ENCODE results near the gene PSD2.

The PSD2 gene

DNA sequence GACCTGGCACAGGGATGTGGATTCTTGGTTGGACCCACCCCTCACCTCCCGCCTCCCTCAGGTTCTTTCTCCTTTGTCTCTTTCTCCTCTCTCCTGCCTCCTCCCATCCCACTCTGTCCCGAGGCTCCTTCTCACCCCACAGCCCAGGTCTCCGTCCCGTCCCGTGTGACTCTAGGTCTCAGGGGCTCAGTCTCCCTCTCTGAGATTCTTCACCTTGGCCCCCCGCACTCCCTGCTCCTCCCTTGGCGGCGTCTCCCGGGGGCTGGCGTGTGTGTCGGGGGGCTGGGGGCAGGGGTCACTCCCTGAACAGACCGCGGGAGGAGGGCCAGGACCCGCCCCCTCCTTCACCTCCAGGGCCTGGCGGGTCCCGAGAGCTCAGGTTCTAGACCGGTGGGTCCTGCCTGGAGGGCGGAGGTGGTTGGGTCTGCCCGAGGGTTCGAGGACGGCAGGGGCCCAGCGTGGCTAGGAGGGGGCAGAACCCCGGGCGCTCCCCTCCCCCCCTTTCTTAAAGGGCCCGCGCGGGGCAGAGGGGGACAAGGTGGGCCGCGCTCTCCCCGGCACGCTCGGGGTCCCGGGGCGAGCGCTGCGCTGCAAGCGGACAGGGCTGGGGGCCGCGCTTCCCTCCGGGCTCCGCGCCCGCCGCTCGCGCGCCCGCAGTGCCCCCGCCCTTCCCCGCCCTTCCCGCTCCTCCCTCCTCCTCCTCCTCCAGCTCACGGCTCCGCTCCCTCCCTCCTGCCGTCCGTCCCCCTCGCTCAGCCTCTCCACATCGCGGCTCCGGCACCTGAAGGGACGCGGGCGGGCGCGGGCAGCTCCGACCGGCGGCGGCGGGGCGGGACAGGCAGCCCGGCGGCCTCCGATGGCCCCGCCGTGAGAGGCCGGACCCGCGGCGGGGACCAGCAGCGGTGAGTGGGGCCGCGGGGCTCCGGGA lies at the start of gene PSD2:
TSS of gene PSD2 (plus strand) at position 735 of the 928 bp plus-strand sequence. CDS start 13,633 bp downstream, outside the sequence.
- DNase-seq = no peak

DNA sequence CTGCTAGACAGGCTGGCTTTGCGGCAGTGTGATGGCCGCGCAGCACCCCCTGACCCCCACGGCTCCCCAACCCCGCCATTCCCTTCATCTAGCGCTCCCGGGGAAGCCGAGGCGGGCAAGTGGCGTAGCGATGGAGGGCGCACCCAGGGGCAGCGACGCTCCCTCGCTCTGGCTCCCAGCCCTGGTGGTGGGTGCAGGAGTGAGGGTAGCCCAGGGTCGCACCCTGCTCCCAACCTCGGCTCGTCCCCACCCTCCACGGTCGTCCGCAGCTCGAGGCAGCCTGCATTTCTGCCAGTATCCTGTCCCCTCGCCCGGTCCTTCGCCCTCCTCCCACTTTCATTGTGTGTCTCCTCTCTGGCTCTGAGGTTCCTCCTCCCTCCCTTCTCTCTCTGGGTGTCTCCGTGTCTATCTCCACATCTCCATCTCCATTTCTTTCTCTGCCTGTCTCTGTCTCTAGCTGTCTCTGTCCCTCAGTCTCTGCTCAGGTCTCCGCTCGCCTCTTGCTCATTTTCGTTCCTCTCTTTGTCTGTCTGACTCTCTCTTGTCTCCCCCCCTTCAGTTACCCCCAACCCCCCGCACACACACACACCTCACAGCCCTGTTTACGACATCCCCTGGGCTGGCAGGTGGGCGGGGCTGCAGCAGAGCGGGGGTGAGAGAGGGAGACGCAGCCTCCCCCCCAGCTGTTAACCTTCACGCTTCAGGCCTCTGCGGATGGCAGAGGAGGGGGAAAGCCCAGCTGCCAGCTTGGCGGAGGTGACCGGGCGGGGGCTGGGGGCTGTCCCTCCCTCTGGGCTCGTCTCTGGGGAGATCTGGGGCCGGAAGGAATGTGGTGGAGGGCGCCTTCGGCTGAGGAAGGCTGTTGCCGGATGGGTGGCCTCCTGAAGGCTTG lies 48.7 kb upstream of the PSD2 start:
- no peak for DNase-seq

DNA sequence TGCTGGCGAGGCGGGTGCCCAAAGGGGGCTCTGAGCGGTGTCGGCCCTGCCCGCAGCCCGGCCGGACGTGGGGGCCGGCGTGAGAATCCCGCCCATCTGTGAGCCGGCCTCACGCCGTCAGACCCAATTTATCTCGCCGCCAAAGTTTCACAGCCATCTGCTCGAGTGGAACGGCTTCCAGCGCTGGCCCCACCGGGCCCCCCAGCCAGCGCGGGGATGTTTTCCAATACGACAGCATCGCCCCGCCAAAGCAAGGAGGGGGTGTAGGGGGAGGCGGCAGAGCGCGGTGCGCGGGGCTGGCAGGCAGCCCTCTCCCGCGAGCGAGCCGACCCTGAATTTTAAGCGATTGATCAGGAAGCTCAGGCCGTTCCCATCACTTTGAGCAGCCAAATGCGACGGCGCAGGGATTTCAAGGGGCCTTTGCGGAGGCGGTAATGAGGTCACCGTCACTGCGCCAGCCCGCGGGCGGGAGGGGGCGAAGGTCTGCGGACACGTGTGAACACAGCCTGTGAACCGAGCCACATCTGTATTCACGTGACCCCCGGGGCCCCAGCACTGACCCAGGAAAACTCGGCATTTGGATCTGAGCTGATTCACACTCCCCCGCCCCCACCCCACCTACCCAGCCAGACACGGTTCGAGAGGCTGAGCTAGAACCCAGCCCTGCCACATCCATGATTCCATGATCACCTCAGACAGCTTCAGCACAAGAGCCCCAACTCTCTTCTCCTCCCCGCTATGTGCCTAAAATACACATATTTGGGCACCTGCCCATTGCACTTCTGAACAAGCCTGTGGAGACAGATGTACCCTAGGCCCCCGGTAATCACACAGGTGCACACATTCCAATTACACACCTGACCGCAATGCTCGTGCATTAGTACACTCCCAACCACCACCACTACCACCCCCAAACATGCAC lies 47.8 kb upstream of the PSD2 start:
- no peak for DNase-seq

DNA sequence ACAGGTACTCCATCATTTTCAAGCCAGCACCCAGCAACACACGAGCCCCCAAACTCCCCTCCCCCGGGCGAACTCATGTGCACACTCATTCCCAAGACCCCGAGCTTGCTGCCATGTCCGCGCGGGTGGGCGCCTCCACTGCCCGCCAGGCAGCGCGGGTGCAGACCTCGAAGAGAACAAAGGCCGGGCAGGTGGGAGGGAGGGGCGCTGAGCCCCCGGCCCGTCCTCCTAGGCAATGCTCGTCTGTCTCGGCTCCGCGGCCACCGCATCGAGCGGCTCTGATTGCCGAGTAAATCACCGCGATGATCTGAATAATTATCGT lies 47.1 kb upstream of the PSD2 start:
- DNase-seq = no peak

DNA sequence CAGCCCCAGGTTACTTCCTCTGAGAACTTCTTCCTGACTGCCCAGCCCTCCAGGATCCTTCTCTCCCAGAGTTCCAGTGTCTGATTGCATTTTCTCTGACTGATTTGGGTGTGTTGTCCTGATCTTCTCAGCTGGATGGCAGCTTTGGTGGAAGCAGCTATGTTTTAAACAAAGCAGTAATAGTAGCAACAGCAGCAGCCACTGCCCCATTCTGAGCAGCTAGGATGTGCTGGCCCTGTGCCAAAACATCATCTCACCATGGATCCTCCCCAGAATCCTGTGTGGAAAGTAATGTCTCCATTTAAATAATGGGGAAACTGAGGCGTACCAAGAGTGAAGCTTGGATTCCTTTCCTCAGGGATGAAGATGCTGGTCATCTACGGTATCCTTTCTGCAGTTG lies 46.4 kb upstream of the PSD2 start:
- no peak for DNase-seq

DNA sequence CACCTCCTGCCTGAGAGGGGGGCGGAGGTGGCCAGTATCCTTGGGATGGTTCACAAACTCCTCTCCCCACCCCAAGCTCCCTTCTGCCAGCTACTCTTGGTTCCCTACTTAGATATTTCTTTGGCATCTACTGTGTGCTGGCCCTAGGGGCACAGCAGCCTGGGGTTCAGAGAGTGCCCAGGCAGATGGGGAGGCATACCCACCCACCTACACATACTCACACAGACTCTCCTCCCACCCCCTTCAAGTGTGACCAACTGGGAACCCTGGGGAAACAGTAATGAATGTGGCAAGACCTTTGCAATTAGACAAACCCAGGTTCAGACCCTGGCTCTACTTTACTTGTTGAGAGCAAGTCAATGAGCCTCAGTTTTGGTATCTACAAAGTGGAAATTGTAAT lies 44.4 kb upstream of the PSD2 start:
- DNase-seq = no peak

DNA sequence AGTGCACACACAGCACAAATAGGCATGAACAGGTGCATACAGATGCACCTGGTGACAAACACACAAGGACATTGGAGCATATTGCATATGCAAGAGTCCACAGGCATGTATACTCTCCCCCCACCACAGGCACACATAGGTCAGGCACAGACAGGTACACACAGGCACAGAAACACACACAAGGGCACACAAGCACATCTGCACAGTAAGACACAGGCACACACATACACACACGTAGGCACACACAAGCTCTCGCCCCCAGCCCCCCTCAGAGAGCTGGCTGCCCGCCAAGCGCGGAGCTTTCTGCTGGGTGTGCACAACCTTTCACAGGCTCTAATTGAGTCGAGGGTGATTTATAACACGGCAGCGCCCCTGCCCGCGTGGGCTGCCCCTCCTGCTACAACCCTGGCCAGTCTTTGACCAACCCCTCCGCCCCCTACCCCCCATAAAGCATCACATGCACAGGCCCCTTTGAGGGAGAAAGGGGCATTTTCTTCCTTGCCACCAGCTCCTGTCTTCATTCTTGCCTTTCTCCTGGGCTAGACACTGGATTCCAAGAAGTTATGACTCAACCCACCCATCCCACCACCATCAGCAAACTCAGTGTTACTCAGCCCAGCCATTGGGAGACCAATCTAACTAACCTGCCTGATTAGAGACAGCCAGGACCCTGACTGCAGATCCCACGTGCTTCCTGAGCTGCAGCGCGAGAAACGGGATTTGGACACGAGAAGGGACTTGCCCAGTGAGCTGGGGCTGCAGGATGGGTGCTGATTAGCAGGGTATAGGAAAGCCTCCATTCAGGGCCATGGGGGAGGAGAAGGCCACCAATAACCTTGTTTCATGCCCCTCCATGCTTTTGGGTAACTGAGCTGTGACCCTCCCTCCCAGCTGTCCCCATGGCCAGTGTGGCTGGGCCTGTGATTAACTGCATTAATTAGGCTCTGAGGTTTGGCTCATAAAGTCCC lies 42.8 kb upstream of the PSD2 start:
- no peak for DNase-seq

DNA sequence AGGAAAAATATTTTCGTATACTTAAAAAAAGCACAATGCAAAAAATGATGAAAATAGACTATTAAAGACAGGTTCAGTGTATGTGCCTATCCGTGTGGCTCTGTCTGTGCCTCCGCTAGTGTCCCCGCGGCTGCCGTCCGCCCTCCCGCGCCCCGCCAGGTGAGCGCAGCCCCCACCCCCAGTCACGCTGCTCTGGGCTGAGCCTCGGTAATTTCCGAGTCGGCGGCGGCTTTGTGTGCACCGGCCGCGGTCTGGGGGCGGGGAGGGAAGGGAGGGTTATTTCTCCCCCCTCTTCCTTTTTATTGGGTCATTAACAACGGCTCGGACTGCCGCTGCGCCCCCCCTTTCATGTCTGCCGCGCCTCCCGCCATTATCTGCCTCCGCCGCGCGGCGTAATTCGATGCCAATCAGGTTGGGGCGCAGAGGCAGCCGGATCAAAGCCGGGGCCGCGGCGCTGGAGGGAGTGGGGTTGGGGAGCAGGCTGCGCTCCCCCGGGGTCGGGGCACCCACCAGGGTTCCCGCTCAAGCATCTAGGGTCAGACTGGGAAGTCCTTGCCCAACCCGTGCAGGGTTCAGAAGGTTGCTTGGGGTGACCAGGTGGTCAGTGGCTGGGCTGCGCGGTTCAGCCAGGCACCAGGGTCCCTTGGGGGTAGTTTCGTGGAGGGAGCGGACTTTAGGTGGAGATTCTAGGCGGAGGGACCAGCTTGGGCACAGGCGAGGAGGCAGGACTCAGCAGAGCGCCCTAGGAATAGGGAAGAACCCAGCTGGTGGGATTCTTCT lies 39.5 kb upstream of the PSD2 start:
- no peak for DNase-seq

DNA sequence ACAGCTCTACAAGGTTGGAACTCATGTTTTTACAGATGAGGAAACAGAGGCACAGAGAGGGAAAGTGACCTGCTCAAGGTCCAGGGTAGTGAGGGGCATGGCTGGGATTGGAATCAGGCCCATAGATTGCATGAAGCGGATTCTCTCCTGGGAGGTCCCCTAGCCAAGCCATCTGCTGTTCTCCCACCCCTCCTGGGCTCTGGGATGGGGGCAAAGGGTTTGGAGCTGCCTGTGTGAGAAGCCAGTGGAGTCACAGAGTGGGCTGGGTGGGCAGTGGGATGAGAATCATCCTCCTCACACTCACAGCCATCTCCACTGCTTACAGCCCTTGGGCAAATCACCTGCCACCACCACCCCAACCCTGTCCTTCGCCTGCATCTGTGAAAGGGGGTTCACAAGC lies 38.6 kb upstream of the PSD2 start:
- DNase-seq = no peak

DNA sequence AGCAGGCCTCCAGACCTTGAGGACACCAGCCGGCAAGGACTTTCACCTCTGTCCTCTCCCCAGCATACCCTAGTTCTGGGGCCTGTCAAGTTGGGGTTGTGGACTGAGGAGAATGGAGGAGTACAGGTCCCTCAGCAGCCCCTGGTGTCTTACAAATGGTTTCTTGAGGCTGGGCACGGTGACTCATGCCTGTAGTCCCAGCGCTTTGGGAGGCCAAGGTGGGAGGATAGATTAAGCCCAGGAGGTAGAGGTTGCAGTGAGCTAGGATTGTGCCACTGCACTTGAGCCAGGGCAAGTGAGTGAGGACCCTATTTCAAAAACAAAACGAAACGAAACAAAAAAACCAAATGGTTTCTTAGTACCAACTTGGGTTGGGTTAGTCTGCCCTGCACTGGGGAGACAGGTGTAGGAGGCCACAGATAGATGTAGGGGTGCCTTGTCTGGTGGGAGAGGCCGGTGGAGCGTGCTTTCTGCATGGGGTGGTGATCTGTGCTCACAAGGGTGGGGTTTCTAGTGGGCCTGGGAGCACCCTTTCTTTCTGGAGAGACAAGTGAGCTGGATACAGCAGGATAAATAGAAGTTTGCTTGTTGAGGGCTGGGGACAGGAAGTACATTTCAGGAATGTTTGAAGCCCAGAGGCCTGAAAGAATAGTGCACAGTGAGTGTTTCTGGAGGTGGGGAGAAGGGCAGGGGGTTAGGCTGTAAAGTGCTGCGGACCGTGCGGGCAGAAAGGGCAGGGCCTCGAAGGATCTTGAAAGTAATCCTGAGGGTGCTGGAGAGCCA lies 37.7 kb upstream of the PSD2 start:
- no peak for DNase-seq

DNA sequence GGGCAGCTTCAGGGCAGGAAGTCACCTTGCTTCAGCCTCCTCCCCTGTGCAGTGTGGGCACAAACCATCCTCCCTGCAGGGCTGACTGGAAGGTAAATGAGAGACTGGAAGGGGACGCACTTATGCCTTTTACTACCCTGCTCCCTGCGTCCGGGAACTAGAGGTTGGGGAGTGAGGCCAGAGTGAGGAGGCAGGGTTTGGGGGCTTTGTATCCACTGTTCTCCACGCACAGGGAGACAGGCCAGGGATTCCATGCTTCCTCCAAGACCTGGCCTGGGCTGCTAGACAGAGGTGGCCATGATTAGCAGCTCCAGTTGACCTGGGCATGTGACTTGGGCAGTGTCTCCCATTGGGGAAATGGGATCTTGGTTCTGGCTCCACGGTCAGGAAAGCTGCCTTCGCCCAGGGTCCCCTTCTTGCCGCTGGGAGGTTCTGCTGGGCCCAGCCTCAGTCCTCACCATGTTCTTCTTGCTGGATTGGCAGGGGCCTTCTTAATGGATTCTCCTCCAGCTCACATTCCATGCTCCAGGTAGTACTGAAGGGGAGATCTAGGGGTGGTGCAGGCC lies 37.0 kb upstream of the PSD2 start:
- DNase-seq = no peak

DNA sequence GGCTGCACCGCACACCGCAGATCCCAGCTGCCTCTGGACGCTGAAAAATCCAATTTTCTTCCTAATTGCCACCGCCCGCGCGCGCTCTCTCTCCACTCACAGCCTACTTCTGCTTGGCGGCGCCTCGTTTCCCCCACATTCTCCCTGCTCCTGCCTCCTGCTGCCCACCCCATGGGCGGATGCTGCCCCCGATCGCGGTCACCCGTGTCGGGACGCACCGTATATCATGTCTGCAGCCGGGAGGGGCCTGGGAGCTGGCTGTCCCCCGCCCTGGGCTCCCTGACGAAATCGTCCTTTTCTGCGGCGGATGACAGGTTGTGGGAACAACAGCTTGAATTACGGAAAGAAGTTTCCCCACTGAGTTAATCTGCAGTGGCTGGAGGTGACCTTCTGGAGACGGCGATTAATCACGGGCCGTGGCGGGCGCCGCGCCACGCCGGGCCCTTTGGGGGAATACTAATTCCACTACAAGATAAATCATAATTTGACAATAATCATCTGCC lies 36.3 kb upstream of the PSD2 start:
- DNase-seq = no peak

DNA sequence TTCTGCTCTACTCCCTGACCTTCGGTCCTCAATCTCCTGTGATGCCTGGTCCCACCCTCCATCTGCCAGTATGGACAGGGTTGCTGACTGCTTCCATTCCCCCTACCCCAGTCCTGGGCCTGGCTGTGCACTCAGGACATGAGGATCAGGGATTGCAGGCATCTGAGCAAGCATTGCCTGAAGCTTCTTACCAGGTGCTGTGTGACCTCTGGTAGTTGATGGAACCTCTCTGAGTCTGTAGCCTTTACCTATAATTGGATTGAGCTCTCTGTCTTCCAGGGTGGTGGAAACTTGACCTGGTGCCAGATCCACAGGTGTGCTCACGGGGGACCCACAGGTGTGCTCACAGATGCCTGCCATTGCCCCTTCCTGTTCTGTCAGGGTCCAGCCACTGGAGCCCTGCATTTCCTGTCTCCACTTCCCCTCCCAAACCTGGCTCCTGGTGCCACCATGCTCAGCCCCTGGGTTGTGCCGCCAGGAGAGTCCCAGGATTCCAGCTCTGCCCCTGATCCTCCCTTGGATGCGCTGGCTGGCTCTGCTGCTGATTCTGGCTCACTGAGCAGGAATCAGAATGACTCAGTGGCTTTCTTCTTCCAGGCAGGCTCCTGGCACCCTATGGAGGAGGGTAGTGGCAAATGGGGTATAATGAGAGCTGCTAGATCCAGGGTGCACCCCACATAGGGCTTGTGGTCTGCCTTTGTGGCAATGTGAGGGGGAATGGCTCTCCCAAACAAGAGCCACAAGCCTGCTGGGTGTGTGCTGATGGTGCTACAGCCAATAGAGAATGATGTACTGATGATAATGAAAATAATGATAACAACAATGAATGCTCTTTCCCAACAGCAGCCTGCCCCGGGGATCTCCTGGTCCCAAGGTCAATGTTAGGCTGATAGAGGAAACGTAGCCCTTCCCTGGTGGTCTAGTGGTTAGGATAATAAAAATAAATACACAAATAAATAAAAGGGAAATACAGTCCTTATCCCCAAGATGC lies 35.2 kb upstream of the PSD2 start:
- no peak for DNase-seq

DNA sequence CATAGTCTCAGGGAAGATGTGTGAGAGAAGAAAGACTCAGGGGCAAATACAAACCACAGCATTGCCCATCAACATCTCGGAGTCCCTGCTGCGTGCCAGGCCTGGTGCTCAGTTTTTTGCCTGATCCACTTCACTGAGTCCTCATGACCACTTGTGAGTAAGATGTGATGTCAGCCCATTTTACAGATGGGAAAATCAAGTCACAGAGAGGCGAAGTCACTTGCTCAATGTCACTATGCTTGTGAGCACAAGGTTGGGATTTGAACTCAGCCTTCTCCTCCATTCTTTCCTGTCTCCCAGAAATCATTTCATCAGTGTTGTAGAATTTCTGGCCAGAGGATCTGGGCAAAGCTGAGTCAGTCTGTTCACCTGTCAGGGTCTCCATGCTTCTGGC lies 34.6 kb upstream of the PSD2 start:
- no peak for DNase-seq

DNA sequence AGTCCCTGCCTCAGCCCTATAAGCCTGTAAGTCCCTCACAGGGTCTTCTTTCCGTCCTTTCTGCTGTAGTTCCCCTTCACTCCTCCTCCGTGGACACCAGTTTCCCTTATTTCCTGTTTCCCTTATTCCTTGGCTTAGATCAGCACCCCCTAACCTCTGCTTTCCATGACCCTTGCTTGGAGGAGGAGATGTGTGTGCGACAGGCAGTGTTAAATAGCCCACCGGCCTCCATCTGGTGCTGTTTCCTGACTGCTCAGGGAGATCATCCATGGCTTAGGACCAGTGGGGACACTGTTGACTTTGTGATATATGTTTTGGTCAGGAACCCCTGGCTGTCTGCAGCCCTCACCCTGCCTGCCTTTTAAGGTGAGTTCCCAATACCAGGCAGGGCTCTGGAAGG lies 34.1 kb upstream of the PSD2 start:
- DNase-seq = no peak

DNA sequence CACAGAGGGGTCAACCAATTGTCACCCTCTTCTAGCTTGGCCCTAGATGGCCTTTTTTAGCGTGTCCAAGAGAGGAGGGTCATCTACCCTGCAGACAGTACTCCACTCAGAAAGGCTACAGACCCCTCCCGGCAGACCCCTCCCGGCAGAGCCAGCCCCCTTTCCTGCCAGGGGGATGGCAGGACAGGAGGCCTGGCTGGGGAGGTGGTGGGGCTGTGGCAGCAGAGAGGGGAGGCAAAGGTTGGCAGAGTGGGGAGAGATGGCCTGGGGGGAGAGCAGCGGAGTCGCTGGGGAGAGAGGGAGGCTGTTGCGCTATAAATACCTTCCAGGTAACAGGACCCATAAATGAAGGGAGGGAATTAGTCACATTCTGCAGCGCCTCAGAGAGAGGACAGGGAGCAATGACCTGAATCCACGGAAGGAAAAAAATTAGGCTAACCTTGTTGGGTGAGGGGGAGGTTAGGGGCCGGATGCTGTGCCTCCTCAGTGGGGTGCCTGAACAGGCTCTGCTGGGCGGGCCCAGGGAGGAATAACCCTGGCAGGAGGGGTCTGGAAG lies 32.9 kb upstream of the PSD2 start:
- DNase-seq = no peak

DNA sequence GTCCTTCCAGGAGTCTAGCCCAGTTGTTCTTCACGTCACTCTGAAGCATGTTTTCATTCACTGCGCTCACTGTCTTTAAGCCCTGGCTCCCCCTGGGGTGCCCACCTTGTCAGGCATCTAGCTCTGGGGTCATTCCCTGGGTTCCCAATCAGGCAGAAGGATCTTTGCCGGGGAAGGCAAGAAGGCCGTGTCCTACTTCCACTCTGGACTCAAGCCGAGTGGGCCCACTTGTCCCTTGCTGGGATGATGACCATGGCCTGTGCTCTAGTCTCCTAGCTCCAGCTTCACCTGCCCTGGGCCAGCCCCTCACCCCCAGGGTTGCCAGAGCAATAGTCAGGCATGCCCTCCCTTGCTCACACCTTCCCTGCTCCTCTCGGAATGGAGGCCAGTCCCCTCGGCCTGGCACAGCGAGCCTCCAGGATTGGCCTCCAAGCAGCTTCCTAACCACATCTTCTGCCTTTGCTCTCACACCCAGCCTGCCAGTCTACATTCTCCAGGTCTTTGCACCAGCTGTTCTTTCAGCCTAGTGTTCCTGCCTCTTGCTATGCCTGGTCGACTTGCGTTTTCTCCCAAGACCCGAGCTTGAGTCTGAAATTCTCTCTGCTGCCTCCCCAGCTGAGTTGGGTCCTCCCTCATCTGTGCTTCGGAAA lies 32.2 kb upstream of the PSD2 start:
- no peak for DNase-seq

All from AML-193 (cell line).